Activated T-cell treated with anti-CD3 and anti-CD28 coated beads for 1 hour (primary cell): Measurements from ENCODE around the gene LRRC8D.

Experiments used
- DNase-seq: peaks from one replicate; pipeline ENCODE4 v3.0.0-alpha.2; 2020; ENCODE audit warnings: low read depth

LRRC8D gene

DNA sequence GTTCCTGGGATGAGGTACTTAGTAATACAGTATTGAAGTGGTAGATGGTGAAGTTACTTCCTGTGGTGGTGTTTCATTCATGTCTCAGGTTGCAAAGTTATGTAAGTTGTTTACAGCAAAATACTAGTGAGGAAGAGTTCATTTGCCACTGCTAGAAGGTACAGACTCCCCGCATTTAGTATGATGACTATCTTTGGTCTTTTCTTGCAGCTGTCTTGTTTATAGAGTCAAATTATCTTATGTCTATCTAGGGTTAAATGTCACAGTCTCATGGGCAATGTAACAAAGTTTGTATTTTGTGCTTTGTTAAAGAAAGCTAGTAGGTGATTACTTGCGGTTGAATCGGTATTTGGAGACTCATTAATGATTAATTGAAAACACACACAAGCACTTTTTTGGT lies 50.2 kb downstream of the LRRC8D start:
- no peak for DNase-seq

DNA sequence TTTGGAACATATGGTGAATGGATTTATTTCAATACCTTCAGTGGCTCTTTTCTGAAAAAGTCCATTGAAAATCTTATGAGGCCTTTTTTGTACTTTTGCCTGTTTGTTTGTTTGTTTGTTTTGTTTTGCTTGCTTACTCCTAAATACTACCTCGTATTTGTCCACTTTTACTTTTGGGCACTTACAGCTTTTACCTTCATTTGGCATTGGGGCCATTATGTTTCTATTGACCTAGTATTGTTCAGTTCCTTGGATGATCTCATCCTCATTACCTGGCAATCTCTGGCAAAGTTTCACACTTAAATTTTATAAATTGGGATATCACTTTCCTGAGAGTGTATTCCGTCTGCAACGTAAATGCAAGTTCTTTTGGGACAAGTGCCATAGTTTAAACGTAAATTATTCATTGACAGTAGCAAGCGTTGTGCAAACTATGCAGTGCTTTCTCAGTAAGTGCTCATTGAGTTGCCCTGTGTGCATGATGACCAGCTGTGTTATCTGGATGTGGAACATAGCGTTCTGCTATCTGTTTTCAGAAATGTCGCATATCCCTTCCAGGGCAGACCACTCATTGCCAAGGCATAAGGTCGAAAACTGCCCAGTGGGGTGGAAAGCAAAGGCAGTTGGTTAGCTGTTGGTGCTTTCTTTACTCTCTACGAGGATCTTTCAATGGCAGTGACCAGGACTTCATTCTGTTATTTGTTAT lies 51.1 kb downstream of the LRRC8D start:
- no peak for DNase-seq

DNA sequence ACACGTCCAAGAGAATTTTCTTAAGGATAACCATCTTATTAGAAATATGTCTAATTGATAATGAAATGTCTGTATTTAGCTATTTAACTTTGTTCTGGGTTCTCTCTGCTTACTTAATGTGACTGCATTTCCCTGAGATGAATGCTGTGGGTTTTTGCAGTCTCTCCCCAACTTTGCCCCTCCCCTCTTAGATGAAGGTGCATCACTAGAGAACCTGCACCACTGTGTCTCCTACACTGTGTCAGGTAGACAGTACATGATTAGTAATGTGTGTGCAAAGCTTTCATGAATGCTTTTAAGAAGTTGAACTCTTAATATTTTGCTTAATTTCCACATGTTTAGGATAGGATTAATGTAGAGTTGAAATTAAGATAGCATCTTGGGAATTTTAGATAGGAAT lies 51.7 kb downstream of the LRRC8D start:
- no peak for DNase-seq

DNA sequence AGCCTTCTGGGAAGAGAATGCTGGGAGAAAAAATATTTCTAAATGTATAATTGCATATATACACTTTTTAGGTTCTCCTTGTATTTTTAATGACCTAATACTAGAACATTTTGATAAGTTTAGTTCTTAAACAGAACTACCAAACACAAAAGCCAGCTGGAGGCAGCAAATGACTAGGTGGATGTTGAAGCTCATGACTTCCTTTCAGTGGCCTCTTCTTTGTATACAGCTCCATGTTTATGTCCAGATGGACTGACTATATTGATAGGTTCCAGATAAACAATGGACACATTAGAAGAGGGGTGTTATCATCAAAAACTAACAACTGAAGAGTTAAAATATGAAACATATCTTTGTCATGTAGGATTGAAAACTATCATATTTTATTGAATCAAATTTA lies 52.5 kb downstream of the LRRC8D start:
- DNase-seq = no peak

DNA sequence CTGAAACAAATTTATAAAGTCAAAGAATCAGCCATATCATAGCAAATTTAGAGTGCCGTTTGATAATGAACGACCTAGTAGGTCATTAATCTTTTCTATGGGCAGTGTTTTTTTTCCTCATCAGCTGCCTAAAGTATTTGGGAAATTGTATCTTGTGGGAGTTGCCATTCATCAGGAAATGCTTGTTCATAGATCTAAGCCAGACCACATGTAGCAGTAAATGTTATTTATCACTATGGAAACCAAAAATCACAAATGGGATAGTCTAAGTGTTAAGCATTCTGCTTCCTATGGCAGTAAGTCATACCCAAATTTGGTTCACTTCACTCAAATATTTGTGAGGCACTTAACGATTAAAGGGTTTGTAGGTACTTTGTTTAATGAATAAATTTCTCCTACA lies 52.9 kb downstream of the LRRC8D start:
- DNase-seq = no peak

DNA sequence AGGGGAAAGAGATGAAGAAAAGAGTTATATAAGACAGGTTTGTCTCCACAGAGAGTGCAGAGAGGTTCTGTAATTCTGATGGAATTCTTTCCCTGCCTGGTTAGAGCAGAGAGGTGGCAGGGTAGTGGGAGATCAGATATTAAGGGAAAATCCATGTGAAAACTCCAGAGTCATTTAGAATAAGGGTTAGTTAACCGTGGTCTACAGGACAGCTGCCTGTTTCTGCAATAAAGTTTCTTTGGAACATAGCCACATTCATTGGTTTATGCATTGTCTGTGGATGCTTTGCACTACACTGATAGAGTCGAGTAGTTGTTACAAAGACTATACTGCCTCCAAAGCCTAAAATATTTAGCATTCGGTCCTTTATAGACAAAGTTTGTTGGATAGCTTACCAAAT lies 55.6 kb downstream of the LRRC8D start:
- no peak for DNase-seq

DNA sequence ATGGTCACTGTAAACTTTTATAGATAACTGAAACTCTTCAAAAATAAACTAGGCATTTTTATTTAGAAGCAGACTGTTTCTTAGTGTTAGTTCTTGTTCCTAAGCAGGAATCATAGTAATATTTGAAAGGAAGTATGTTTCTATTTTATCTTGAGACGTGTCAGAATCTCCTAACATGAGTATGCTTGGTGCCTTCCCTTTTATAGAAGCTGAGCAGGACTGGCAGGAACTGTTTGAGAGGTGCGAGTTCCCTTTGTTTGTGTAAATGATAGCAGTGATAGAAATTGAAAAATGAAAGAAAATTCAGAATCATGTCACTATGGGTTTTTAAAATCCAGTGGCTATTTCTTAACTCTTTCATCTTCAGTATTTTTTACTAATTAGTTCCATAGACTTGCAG lies 56.9 kb downstream of the LRRC8D start:
- DNase-seq = no peak

DNA sequence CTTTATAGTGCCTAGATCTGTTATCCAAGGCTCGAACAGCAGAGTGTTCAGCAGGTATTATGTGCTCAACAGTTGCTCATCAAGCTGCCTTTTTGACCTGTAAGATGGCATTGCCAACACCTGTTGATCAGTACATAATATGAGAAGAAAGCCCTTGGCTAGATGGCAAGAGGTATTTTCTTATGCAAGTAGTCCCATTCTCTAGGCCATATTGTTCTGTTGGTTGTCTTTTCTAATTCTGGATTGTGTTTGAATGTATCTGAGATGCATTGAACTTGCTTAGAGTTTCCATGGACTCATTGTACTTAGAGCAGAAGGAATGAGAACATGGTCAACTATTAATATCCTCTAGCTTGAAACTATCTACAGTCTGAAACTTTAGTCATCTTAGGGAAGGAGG lies 57.4 kb downstream of the LRRC8D start:
- DNase-seq = no peak

DNA sequence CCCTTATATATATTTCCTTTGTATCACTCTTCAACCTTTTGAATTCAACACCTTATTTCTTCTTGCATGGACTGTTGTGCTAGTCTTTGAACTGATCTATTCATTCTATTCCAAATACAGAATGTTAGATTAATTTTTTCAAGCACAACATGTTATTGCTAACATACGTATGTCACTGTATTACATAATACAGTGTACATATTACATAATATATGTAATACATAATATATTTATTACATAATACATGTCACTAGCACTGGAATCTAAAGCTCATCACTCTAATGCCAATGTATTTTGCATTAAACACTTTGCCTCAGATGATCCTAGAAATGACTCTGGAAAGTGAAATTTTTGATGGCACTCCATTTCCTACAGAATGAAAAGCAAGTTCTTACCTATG lies 59.8 kb downstream of the LRRC8D start:
- no peak for DNase-seq

DNA sequence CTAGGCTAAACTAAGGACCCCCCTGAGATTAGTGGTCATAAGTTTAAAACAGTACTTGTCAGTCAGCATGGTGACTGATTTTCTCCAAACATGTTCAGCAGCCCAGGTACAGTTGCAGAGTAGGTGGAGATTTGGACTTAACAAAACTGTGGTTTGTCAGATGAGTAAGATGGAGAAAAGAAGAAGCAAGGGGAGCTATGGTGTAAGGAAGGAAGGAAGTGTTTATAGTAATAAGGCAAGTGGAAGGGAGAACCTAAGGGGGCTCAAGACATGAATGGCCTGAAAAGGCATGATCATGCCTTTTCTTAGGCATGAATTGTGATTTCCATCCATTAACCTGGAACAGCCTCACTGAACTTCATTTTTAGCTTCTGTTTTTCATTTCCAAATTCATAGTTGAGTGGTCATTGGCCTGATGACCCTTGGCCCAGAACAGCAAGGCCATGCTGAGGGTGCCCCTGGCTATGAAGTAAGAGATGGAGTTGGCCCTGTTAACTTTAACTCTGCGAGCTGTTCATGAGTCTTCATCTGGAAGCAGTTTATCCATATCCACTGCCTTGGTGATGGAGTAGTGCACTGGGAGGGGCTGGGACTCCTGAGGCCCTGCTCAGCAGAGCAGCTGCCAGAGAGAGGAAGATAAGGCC lies 60.7 kb downstream of the LRRC8D start:
- DNase-seq = no peak

DNA sequence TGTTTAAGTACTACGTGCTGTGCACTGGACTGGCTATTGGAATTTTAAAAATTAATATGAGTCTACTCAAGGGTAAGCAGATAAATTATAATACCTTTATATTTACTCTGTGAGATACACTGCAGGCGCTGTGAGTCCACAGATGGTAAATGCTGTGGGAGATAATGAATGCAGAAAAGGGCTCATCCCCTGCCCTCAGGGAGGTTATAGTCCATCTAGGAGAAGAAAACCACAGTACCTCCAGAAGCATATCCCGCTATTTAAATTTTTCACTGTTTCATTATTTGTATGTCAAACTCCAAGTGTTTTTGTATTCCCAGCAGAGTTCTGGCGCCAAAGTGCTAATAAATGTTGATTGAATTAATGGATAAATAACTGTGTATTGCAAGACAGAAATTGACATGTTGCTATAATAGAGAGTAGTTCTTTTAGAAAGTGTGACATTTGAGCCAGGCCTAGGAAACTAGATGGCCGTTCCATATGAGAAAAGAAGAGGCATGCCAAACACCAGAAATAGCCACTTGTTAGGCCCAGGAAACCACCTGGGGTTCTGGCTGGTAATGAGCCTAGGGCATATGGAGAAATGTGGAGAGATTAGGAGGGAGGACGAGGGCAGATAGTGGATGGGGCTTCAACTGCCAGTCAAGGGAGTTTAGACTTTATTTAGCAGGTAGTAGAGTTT lies 61.7 kb downstream of the LRRC8D start:
- DNase-seq = no peak

DNA sequence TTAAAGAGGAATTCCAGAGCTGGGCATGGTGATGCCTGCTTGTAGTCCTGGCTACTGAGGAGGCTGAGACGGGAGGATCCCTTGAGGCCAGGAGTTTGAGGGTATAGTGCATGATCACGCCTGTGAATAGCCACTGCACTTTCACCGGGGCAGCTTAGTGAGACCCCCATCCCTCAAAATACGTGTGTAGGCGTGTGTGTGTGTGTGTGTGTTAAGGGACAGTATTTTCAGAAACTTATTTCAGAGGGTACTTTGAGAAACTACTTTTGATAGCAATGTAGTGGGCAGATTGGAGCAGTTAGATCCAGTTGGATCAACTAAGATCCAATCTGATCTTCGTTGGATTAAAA lies 62.2 kb downstream of the LRRC8D start:
- DNase-seq = no peak

DNA sequence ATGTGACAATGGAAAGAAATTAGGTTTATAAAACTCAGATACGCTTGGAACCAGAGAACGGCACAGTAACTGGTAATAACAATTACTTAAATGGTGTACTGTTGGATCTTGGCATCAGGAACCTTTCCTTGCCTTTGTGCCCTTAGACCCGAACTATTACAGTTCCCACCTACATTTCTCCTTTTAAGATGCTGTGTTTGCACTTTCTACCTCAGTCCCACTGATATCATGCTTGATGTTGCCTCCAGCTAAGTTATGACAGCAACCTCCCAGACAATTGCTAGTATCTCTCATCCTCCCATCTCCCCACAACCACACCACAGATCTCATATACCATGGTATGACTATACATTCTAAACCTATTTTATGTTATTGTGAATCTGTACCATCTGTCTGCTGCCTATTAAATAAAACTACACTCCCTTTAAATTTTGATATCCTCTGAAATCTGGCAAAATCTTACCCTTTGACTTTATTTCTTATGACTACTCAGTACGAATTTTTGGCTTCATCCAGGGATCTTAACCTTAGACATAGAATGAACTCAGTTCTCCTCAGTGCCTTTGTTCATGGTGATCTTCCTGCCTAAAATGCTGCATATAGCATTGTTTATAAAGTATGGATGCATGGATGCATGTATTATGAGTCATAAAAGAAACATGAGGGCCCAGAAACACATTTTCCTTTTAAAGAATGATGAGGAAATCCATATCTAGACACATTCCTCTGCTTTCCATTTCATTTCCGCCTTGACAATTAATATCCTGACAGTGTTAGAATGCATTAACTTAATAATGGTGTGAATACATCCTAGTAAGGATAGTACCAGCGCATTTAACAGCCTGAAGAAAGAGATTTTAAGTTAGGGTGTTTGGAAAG lies 64.1 kb downstream of the LRRC8D start:
- no peak for DNase-seq

DNA sequence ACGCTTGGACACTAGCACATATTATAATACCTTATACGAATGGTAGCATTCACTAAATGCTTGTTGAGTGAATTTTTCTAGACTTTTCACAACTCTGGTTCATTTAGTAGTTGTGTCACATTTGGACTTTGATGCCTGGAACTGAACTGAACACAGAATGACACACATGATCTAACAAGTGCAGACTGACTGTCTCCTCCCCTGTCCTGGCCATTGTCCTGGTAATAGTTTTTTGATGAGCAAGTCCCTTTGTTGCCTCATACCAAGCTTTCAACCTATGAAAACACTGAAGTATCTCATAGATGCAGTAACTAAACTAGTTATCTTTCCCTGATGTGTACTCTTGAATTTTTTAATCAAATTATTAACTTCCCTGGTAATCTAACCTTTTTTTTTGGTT lies 66.4 kb downstream of the LRRC8D start:
- DNase-seq = no peak

DNA sequence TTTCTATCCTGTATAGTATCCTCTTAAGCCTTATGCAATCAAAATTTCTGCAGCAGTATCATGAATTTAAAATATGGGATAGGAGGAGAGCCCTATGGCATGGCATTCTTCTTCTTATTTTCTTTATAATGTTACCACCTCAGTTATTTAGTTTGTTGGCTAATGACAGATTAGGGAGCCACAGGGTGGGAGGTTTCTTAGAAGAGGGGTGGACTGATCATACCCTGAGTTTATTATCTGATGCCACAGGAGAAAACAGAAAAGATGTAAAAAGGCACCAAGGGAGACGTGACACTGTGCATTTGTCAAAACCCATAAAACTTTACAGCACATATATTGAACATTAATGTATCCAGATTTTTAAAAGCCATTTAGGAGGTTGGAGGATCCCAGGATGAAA lies 66.9 kb downstream of the LRRC8D start:
- DNase-seq = no peak

DNA sequence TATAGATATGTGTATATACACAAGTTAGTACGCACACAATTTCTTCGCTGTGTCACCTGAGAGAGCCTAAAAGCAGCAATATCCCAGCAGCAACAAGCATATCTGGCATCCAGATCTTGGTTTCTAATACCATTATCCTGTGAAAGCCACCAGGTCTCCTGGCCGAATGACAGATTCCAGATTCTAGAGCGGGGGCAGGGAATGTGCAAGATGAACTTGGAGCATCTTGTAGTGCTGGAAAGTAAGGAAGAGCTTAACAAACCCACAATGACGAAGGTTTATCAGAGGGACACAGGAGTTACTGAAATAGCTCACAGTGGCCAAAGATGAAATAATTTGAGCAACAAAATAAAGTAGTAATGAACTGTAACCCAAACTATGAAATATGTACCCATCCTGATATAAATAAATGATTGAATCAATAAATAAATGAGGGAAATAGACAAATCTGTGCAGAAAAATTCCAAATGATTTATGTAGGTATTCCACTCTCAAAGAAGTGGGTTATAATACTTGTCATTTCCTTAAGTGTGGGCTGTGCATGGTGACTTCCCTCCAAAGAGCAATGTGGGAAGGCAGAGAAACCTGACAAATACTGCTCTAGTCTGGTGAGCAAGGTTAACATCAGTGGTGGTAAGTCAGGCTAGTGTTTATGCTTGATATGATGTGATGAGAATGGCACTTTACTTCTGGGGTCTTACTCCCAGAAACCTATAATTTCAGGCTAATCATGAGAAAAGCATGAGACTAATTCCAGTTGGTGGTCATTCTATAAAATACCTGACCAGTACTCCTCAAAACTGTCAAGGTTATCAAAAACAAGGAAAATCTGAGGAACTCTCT lies 67.9 kb downstream of the LRRC8D start:
- no peak for DNase-seq

DNA sequence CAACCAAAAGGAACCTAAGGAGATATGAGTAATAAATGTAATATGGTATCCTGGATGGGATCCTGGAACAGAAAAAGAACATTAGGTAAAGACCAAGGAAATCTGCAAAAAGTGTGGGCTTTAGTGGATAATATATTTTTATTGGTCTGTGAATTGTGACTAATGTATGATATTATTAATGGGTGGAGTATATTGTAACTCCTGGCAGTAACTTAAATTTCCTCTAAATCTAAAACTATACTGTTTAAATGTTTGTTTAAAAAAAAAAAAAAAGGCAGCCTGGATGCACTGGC lies 68.4 kb downstream of the LRRC8D start:
- DNase-seq = no peak

DNA sequence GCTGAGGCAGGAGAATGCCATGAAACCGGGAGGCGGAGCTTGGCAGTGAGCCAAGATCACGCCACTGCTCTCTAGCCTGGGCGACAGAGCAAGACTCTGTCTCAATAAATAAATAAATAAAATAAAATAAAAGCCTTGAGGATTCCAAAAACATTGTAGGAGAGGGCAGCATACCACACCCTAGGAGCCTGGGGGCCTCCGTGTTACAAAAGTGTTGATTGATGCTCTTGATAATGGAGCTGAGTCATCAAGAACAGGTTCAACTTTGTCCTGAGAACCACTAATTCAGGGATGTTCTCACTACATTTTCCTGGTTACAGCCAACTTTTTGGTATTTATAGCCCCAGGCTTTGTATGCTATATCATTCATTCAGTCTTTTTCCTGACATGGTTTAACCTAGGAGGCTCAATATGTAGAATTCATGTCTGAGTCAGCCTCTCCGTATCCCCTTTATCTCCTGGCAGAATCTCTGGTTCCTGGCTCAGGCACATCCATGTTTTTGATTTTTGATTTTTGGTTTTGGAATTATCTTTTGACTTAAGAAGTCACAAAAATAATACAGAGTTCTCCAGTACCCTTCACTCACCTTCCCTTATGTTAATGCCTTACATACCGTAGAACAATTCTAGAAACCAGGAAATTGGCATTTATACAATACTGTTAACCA lies 69.4 kb downstream of the LRRC8D start:
- DNase-seq = no peak

DNA sequence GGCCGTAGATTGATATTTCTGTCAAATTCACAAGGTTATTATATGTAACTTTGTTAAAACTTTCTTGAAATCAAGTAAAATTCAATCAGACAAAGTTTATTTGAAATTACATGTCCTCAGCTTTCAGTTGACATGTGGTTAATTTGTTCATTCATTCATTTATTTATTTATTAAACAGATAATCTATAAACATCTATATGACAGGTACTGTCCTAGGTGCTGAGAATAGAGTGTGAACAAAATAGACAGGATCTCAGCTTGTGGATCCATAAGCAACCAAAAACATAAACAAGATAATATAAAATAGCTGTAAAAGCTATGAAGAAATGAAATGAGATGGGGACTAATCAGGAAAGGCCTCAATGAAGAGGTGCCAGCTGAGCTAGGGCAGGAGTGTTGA lies 72.0 kb downstream of the LRRC8D start:
- DNase-seq = no peak

DNA sequence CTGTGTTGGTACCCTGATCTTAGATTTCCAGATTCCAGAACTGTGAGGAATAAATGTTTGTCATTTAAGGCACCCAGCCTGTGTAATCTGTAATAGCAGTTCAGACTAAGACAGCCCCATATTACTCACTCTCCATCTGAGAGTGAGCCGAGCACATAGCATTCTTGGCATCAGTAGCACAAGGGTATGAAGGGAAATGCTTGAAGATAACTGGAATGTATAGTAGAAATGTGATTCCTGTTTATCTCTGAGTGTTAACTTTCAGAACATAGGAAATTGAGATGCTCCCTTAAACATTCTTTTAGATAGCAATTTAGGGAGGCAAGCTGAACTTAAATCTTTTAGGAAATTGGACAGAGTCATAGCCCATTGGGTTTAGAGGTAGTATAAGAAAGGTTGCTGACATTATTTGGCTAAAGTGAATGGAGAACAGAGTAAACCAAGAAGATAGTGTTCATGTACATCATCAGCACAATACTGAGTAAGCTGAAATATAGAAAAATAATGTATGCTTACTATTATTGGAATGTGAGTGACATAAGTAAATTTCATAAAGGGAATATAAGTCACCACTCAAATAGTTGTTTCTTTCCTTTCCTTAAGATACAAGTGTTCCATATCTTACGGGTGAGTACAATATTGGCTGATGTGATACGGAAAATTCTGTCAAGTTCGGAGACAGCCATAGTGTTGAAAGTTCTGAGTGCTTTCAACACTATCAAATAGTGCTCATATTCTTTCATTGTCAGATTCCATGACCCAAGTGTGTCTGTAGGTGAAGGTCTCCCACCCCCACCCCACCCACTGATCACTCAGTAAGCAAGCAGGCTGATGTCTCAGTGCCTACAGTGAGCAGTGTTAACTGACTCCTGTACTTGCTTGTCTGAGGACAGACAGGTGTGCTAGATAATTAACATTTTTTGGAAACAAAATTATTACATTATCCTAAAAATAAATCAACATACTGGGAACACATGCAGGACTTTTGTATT lies 73.7 kb downstream of the LRRC8D start:
- DNase-seq = no peak
